ENCODE data around the gene POLD2. TPM values are rescaled to one million over a fixed set of nuclear protein-coding genes. Genes with fewer than 3 reads are reported as not detected.

The POLD2 gene
- polyA plus RNA-seq, 1 donor from 2014 or later, result 79.5 TPM

DNA sequence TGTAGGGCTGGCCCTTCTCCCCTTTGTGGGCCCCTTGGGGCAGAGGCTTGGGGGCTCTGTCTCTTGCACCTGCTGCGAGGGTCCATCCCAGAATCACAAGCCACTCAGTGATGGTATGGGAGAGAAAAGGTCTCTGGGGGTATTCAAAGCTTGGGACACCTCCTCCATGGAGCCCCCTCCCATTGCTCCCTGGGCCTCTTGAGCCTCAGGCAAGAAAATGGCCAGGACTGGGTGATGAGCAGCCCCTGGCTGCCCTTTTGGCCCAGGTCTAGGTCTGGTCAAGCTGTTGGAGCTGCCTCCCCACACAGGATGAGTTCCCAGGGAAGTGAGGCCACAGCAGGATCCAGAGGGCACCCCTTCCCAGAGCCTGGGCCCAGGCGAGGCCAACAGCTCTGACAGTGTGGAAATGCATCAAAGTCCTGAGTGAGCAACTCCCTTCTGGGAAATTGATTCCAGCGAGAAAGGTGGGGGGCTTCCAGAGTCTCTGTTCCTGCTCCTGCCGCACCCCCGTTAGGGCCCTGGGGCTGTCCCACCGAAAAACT lies 21.1 kb upstream of the POLD2 start:
- no peaks in the 10 kb centered on the region for H3K36me3 ChIP-seq (ENCODE audit: insufficient read depth, low read length)
- TF ChIP-seq TAF1 (IDR thresholded peaks at IDR 0.05; ENCODE audit: low read depth), result no peak
- TF ChIP-seq, protein P1, sequence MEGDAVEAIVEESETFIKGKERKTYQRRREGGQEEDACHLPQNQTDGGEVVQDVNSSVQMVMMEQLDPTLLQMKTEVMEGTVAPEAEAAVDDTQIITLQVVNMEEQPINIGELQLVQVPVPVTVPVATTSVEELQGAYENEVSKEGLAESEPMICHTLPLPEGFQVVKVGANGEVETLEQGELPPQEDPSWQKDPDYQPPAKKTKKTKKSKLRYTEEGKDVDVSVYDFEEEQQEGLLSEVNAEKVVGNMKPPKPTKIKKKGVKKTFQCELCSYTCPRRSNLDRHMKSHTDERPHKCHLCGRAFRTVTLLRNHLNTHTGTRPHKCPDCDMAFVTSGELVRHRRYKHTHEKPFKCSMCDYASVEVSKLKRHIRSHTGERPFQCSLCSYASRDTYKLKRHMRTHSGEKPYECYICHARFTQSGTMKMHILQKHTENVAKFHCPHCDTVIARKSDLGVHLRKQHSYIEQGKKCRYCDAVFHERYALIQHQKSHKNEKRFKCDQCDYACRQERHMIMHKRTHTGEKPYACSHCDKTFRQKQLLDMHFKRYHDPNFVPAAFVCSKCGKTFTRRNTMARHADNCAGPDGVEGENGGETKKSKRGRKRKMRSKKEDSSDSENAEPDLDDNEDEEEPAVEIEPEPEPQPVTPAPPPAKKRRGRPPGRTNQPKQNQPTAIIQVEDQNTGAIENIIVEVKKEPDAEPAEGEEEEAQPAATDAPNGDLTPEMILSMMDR (IDR thresholded peaks at IDR 0.05; ENCODE audit: poor library complexity, severe bottlenecking), result no peak
- TF ChIP-seq SMC3 (conservative IDR thresholded peaks at IDR 0.05; ENCODE audit: poor library complexity), result no peak
- TF ChIP-seq MXI1 (conservative IDR thresholded peaks at IDR 0.05; ENCODE audit: poor library complexity, severe bottlenecking), result no peak
- TF ChIP-seq EP300 (conservative IDR thresholded peaks at IDR 0.05; ENCODE audit: poor library complexity, severe bottlenecking), result no peak
- no peak for TF ChIP-seq POLR2AphosphoS5 (IDR thresholded peaks at IDR 0.05)
- TF ChIP-seq, protein P2, sequence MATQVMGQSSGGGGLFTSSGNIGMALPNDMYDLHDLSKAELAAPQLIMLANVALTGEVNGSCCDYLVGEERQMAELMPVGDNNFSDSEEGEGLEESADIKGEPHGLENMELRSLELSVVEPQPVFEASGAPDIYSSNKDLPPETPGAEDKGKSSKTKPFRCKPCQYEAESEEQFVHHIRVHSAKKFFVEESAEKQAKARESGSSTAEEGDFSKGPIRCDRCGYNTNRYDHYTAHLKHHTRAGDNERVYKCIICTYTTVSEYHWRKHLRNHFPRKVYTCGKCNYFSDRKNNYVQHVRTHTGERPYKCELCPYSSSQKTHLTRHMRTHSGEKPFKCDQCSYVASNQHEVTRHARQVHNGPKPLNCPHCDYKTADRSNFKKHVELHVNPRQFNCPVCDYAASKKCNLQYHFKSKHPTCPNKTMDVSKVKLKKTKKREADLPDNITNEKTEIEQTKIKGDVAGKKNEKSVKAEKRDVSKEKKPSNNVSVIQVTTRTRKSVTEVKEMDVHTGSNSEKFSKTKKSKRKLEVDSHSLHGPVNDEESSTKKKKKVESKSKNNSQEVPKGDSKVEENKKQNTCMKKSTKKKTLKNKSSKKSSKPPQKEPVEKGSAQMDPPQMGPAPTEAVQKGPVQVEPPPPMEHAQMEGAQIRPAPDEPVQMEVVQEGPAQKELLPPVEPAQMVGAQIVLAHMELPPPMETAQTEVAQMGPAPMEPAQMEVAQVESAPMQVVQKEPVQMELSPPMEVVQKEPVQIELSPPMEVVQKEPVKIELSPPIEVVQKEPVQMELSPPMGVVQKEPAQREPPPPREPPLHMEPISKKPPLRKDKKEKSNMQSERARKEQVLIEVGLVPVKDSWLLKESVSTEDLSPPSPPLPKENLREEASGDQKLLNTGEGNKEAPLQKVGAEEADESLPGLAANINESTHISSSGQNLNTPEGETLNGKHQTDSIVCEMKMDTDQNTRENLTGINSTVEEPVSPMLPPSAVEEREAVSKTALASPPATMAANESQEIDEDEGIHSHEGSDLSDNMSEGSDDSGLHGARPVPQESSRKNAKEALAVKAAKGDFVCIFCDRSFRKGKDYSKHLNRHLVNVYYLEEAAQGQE (IDR thresholded peaks at IDR 0.05; ENCODE audit: borderline replicate concordance), result no peak
- TF ChIP-seq RAD21 (conservative IDR thresholded peaks at IDR 0.05), result no peak
- no peak for TF ChIP-seq EZH2 (IDR thresholded peaks at IDR 0.05; ENCODE audit: borderline replicate concordance, insufficient read depth, low read length, poor library complexity, severe bottlenecking)
- H3K27ac ChIP-seq (ENCODE audit: low read length), result no peak overlapping the region
- no peak overlapping the region for H3K9ac ChIP-seq (ENCODE audit: low read length)
- H3K27me3 ChIP-seq (ENCODE audit: insufficient read depth, low read depth, low read length), result peaks cover 7% of the 10 kb centered on the region
- no peaks in the 10 kb centered on the region for H3K9me3 ChIP-seq (ENCODE audit: low read length)
- H3K9me2 ChIP-seq (ENCODE audit: insufficient read depth, low read length), result no peaks in the 10 kb centered on the region
- no peaks in the 10 kb centered on the region for H4K20me1 ChIP-seq (ENCODE audit: insufficient read depth)
- no peak overlapping the region for H2AFZ ChIP-seq (ENCODE audit: low read depth, low read length)
- no peak overlapping the region for H3K4me2 ChIP-seq (ENCODE audit: low read length)
- H3K79me2 ChIP-seq (replicated peaks; ENCODE audit: insufficient read depth, low read length), result no peaks in the 10 kb centered on the region
- no peak overlapping the region for H3K4me3 ChIP-seq (ENCODE audit: low read length)
- H3F3A ChIP-seq (ENCODE audit: insufficient read depth, low read length, poor library complexity, severe bottlenecking), result no peaks in the 10 kb centered on the region

DNA sequence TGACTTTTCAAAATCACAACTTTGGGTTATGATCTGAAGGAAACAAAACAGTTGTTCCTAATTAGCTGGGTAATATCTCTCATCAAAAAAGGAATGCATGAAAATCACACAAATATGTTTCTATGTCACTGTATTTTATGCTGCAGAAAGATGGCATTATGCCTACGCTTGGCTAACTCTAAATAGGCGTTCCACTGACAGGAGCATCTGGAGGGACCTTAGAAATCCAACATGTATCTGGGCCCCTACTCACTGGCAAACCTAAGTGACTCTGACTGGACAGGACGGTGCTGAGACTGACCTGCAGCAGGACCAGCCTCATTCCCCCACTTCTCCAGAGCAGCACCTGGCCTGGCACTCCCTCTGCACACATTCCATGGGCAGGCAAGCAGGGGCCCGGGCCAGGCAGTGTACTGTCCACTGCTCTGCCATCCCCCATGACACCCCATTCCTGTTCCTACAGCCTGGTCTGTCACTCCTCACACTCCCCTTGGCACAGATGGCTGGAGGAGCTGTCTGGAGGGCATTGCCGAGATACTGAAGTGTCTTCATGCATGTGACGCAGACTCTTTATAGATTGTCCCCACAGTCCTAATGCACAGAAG lies 20.4 kb upstream of the POLD2 start:
- no peak overlapping the region for H3K4me2 ChIP-seq (ENCODE audit: low read length)
- no peak overlapping the region for H3K4me3 ChIP-seq (ENCODE audit: low read length)
- TF ChIP-seq SMC3 (conservative IDR thresholded peaks at IDR 0.05; ENCODE audit: poor library complexity), result no peak
- no peak for TF ChIP-seq EZH2 (IDR thresholded peaks at IDR 0.05; ENCODE audit: borderline replicate concordance, insufficient read depth, low read length, poor library complexity, severe bottlenecking)
- no peak for TF ChIP-seq EP300 (conservative IDR thresholded peaks at IDR 0.05; ENCODE audit: poor library complexity, severe bottlenecking)
- no peak for TF ChIP-seq TAF1 (IDR thresholded peaks at IDR 0.05; ENCODE audit: low read depth)
- no peak for TF ChIP-seq MXI1 (conservative IDR thresholded peaks at IDR 0.05; ENCODE audit: poor library complexity, severe bottlenecking)
- TF ChIP-seq, protein P1 (IDR thresholded peaks at IDR 0.05; ENCODE audit: poor library complexity, severe bottlenecking), result no peak
- TF ChIP-seq, protein P2 (IDR thresholded peaks at IDR 0.05; ENCODE audit: borderline replicate concordance), result no peak
- no peak for TF ChIP-seq RAD21 (conservative IDR thresholded peaks at IDR 0.05)
- H3F3A ChIP-seq (ENCODE audit: insufficient read depth, low read length, poor library complexity, severe bottlenecking), result no peaks in the 10 kb centered on the region
- H2AFZ ChIP-seq (ENCODE audit: low read depth, low read length), result no peak overlapping the region
- H3K9me2 ChIP-seq (ENCODE audit: insufficient read depth, low read length), result no peaks in the 10 kb centered on the region
- no peak overlapping the region for H3K27ac ChIP-seq (ENCODE audit: low read length)
- no peaks in the 10 kb centered on the region for H3K79me2 ChIP-seq (replicated peaks; ENCODE audit: insufficient read depth, low read length)
- H3K9ac ChIP-seq (ENCODE audit: low read length), result no peak overlapping the region
- no peaks in the 10 kb centered on the region for H4K20me1 ChIP-seq (ENCODE audit: insufficient read depth)
- peaks cover 7% of the 10 kb centered on the region for H3K27me3 ChIP-seq (ENCODE audit: insufficient read depth, low read depth, low read length)
- H3K36me3 ChIP-seq (ENCODE audit: insufficient read depth, low read length), result no peaks in the 10 kb centered on the region
- no peaks in the 10 kb centered on the region for H3K9me3 ChIP-seq (ENCODE audit: low read length)
